SU-DHL-6 (cell line): ENCODE data around the gene ISLR2.

ENCODE experiments used
- H2AFZ ChIP-seq: fragments of 200-600 bp; sonication (generic); 2 replicates; pipeline ENCODE4 v1.6.1; 2014; ENCODE audit warnings: low read depth, mild to moderate bottlenecking, moderate library complexity, mixed read lengths, antibody characterized with exemption, low read length; ENCODE audit not compliant: severe bottlenecking
- H3F3A ChIP-seq: fragments of 200-600 bp; shearing (Covaris generic); 2 replicates; pipeline ENCODE4 v1.6.0; 2016; ENCODE audit warnings: antibody characterized with exemption, mild to moderate bottlenecking; ENCODE audit not compliant: insufficient read depth
- H3K27ac ChIP-seq: fragments of 200-600 bp; sonication (generic); 2 replicates; pipeline ENCODE4 v1.5.1; 2016; ENCODE audit warnings: low read depth, mild to moderate bottlenecking, low read length, moderate library complexity, mixed read lengths
- H3K27me3 ChIP-seq: fragments of 200-600 bp; sonication (generic), shearing (Covaris generic); 2 replicates; pipeline ENCODE4 v1.6.0; 2014; ENCODE audit warnings: mild to moderate bottlenecking, low read length
- H3K36me3 ChIP-seq: fragments of 200-600 bp; sonication (generic); 2 replicates; pipeline ENCODE4 v1.6.1; 2014; ENCODE audit warnings: mild to moderate bottlenecking, low read length, mixed read lengths
- H3K4me2 ChIP-seq: fragments of 300-600, 200-600 bp; shearing (Covaris generic), sonication (generic); 2 replicates; pipeline ENCODE4 v1.6.0; 2014; ENCODE audit warnings: low read length, low read depth, mild to moderate bottlenecking; ENCODE audit not compliant: poor library complexity, severe bottlenecking
- H3K4me3 ChIP-seq: fragments of 200-600 bp; sonication (generic); 2 replicates; pipeline ENCODE4 v1.5.1; 2014; ENCODE audit warnings: antibody characterized with exemption, low read length, mild to moderate bottlenecking, mixed read lengths; ENCODE audit not compliant: insufficient read depth, poor library complexity, severe bottlenecking
- H3K79me2 ChIP-seq: fragments of 200-600 bp; sonication (generic); 2 replicates; pipeline ENCODE4 v1.6.1; 2014; ENCODE audit warnings: mild to moderate bottlenecking, low read length, moderate library complexity; ENCODE audit not compliant: insufficient read depth
- H3K9ac ChIP-seq: fragments of 200-600 bp; sonication (generic); 2 replicates; pipeline ENCODE4 v1.7.0; 2014; ENCODE audit warnings: mild to moderate bottlenecking, low read length
- H3K9me2 ChIP-seq: fragments of 200-600 bp; sonication (generic); replicated peaks from 2 replicates; pipeline ENCODE4 v1.6.1; 2014; ENCODE audit warnings: low read length; ENCODE audit not compliant: insufficient read depth
- H3K9me3 ChIP-seq: fragments of 200-600 bp; sonication (generic); 2 replicates; pipeline ENCODE4 v1.6.1; 2014; ENCODE audit warnings: low read length, mixed read lengths; ENCODE audit not compliant: insufficient read depth
- H4K20me1 ChIP-seq: fragments of 200-600 bp; sonication (generic); 2 replicates; pipeline ENCODE4 v1.6.1; 2014; ENCODE audit warnings: low read depth, mild to moderate bottlenecking, antibody characterized with exemption, low read length, moderate library complexity, mixed read lengths
- EZH2phosphoT487 ChIP-seq: fragments of 200-600 bp; sonication (generic), shearing (Covaris generic); conservative IDR thresholded peaks from 2 replicates; pipeline ENCODE4 v1.6.1; 2018; ENCODE audit warnings: mild to moderate bottlenecking, antibody characterized with exemption, low read length, moderate library complexity, mixed read lengths
- TF ChIP-seq, protein P1 (sequence below): fragments of 200-600 bp; sonication (generic); IDR thresholded peaks from one replicate; pipeline ENCODE4 v1.5.1; 2017; ENCODE audit warnings: antibody characterized with exemption, mild to moderate bottlenecking, low read length, moderate library complexity; ENCODE audit not compliant: insufficient read depth, poor library complexity, severe bottlenecking

Gene ISLR2

DNA sequence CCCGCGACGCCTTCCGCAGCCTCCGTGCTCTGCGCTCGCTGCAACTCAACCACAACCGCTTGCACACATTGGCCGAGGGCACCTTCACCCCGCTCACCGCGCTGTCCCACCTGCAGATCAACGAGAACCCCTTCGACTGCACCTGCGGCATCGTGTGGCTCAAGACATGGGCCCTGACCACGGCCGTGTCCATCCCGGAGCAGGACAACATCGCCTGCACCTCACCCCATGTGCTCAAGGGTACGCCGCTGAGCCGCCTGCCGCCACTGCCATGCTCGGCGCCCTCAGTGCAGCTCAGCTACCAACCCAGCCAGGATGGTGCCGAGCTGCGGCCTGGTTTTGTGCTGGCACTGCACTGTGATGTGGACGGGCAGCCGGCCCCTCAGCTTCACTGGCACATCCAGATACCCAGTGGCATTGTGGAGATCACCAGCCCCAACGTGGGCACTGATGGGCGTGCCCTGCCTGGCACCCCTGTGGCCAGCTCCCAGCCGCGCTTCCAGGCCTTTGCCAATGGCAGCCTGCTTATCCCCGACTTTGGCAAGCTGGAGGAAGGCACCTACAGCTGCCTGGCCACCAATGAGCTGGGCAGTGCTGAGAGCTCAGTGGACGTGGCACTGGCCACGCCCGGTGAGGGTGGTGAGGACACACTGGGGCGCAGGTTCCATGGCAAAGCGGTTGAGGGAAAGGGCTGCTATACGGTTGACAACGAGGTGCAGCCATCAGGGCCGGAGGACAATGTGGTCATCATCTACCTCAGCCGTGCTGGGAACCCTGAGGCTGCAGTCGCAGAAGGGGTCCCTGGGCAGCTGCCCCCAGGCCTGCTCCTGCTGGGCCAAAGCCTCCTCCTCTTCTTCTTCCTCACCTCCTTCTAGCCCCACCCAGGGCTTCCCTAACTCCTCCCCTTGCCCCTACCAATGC lies 45.1 kb downstream of the ISLR2 start:
- Histone ChIP-seq H3F3A (no peaks in the 10 kb centered on the region), H4K20me1 (no peaks in the 10 kb centered on the region), H3K4me2 (no peak overlapping the region), H3K27me3 (no peaks in the 10 kb centered on the region), H3K4me3 (no peak overlapping the region), H3K9ac (no peak overlapping the region), H3K9me2 (no peaks in the 10 kb centered on the region), H3K27ac (no peak overlapping the region), H3K9me3 (no peaks in the 10 kb centered on the region), H2AFZ (no peak overlapping the region), H3K36me3 (no peaks in the 10 kb centered on the region), H3K79me2 (no peaks in the 10 kb centered on the region)
- TF ChIP-seq, protein P1, sequence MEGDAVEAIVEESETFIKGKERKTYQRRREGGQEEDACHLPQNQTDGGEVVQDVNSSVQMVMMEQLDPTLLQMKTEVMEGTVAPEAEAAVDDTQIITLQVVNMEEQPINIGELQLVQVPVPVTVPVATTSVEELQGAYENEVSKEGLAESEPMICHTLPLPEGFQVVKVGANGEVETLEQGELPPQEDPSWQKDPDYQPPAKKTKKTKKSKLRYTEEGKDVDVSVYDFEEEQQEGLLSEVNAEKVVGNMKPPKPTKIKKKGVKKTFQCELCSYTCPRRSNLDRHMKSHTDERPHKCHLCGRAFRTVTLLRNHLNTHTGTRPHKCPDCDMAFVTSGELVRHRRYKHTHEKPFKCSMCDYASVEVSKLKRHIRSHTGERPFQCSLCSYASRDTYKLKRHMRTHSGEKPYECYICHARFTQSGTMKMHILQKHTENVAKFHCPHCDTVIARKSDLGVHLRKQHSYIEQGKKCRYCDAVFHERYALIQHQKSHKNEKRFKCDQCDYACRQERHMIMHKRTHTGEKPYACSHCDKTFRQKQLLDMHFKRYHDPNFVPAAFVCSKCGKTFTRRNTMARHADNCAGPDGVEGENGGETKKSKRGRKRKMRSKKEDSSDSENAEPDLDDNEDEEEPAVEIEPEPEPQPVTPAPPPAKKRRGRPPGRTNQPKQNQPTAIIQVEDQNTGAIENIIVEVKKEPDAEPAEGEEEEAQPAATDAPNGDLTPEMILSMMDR, result no peak
- TF ChIP-seq EZH2phosphoT487, result no peak

DNA sequence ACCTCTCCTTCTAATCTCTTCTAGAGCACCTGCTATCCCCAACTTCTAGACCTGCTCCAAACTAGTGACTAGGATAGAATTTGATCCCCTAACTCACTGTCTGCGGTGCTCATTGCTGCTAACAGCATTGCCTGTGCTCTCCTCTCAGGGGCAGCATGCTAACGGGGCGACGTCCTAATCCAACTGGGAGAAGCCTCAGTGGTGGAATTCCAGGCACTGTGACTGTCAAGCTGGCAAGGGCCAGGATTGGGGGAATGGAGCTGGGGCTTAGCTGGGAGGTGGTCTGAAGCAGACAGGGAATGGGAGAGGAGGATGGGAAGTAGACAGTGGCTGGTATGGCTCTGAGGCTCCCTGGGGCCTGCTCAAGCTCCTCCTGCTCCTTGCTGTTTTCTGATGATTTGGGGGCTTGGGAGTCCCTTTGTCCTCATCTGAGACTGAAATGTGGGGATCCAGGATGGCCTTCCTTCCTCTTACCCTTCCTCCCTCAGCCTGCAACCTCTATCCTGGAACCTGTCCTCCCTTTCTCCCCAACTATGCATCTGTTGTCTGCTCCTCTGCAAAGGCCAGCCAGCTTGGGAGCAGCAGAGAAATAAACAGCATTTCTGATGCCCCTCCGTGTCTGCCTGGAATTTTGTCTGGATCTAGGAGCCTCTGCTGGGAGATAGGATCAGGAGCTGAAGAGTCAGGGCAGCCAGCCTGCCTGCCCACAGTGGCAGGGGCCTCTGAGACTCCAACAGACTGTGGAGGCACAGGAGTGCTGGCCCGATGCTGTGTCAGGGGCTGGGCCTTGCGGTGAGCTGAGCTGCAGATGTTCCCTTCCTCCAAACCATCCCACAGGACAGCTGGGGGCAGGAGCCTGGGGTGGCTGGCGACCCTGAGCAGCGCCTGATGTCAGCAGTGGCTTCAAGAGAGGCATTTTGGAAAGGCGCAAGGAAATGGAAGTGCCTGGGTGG lies 46.2 kb downstream of the ISLR2 start:
- no peaks in the 10 kb centered on the region for H3K79me2 ChIP-seq
- TF ChIP-seq EZH2phosphoT487, result no peak
- TF ChIP-seq, protein P1, result no peak
- H3K9ac ChIP-seq, result no peak overlapping the region
- no peak overlapping the region for H3K27ac ChIP-seq
- no peaks in the 10 kb centered on the region for H3K9me2 ChIP-seq
- H3K4me2 ChIP-seq, result no peak overlapping the region
- no peak overlapping the region for H2AFZ ChIP-seq
- H3K27me3 ChIP-seq, result no peaks in the 10 kb centered on the region
- no peak overlapping the region for H3K4me3 ChIP-seq
- H3K36me3 ChIP-seq, result no peaks in the 10 kb centered on the region
- H4K20me1 ChIP-seq, result no peaks in the 10 kb centered on the region
- H3F3A ChIP-seq, result no peaks in the 10 kb centered on the region
- no peaks in the 10 kb centered on the region for H3K9me3 ChIP-seq

GRCh38 chr15:74178326-74179100 lies 48.1 kb downstream of the ISLR2 start:
- no peak overlapping the region for H3K4me3 ChIP-seq
- H3K79me2 ChIP-seq, result no peaks in the 10 kb centered on the region
- H3K4me2 ChIP-seq, result no peak overlapping the region
- no peaks in the 10 kb centered on the region for H4K20me1 ChIP-seq
- H3K9me3 ChIP-seq, result no peaks in the 10 kb centered on the region
- H2AFZ ChIP-seq, result no peak overlapping the region
- no peaks in the 10 kb centered on the region for H3K36me3 ChIP-seq
- no peaks in the 10 kb centered on the region for H3K27me3 ChIP-seq
- no peak overlapping the region for H3K27ac ChIP-seq
- H3F3A ChIP-seq, result no peaks in the 10 kb centered on the region
- TF ChIP-seq, protein P1, result no peak
- no peak for TF ChIP-seq EZH2phosphoT487
- no peak overlapping the region for H3K9ac ChIP-seq
- H3K9me2 ChIP-seq, result no peaks in the 10 kb centered on the region
